Suprapubic skin (tissue), 4 donors: ENCODE data around the gene RCOR1. TPM values are rescaled to one million over a fixed set of nuclear protein-coding genes. Genes with fewer than 3 reads are reported as not detected.
A peak's percentile ranks its signal among the peaks of the same experiment; 100 is the strongest.

Source experiments
- DNase-seq, 2 donors: peaks; one replicate each; pipeline ENCODE4 v3.0.0-alpha.2; 2019; ENCODE audit warnings: low spot score in 2 of 2
- H3K27ac ChIP-seq: fragments of 200-600 bp; sonication (generic); one replicate; pipeline ENCODE4 v1.5.1; 2019
- H3K27me3 ChIP-seq: fragments of 200-600 bp; sonication (generic); one replicate; pipeline ENCODE4 v1.5.1; 2019
- H3K36me3 ChIP-seq: fragments of 200-600 bp; sonication (generic); one replicate; pipeline ENCODE4 v1.5.1; 2019
- H3K4me1 ChIP-seq: fragments of 200-600 bp; sonication (generic); one replicate; pipeline ENCODE4 v1.5.1; 2019
- H3K4me3 ChIP-seq: fragments of 200-600 bp; sonication (generic); one replicate; pipeline ENCODE4 v1.5.1; 2019; ENCODE audit warnings: mild to moderate bottlenecking
- H3K9me3 ChIP-seq: fragments of 200-600 bp; sonication (generic); one replicate; pipeline ENCODE4 v1.5.1; 2019
- EP300 ChIP-seq: sonication (generic); formaldehyde crosslinking; IDR thresholded peaks from one replicate; pipeline ENCODE4 v1.6.1; 2017; ENCODE audit warnings: antibody characterized with exemption
- POLR2A ChIP-seq, 2 donors: fragments of 450-650 bp; IDR thresholded peaks; one replicate each; pipeline ENCODE4 v1.6.1; 2017; ENCODE audit warnings: antibody characterized with exemption in 2 of 2, mild to moderate bottlenecking in 2 of 2, moderate library complexity in 2 of 2
- POLR2AphosphoS5 ChIP-seq, 3 donors: sonication (generic); formaldehyde crosslinking; IDR thresholded peaks; one replicate each; pipeline ENCODE4 v1.6.1; 2017; ENCODE audit warnings: antibody characterized with exemption in 3 of 3
- WGBS: methylation state at CpG from one replicate; pipeline ENCODE4 v1.1.5; 2018; 5-methylcytosine and 5-hydroxymethylcytosine counted together
- total RNA-seq, 4 donors: library from RNA; depleted of rRNA; stranded (reverse); fragments of >200 nt; gene quantifications; one replicate each; pipeline ENCODE4 v1.1.0, GENCODE V29; 2016
- TF ChIP-seq, protein P1 (sequence below), 2 donors: fragments of 200-600 bp in 1 of 2; fragments of 450-650 bp in 1 of 2; sonication (generic) in 1 of 2; IDR thresholded peaks; one replicate each; pipeline ENCODE4 v1.5.1; 2016 to 2019; ENCODE audit warnings: antibody characterized with exemption in 2 of 2, mild to moderate bottlenecking in 1 of 2, moderate library complexity in 1 of 2

RCOR1 gene
- total RNA-seq, 4 donors from 2014 or later, result 20.6 to 27.7 (median 24.8) TPM

GRCh38 chr14:102769049-102769327 is 176.5 kb downstream of the RCOR1 start:
- Histone ChIP-seq H3K27me3 (no peaks in the 10 kb centered on the region), H3K4me3 (no peak overlapping the region), H3K36me3 (no peaks in the 10 kb centered on the region), H3K9me3 (no peaks in the 10 kb centered on the region), H3K4me1 (no peaks in the 10 kb centered on the region), H3K27ac (no peak overlapping the region)
- TF ChIP-seq, protein P1, sequence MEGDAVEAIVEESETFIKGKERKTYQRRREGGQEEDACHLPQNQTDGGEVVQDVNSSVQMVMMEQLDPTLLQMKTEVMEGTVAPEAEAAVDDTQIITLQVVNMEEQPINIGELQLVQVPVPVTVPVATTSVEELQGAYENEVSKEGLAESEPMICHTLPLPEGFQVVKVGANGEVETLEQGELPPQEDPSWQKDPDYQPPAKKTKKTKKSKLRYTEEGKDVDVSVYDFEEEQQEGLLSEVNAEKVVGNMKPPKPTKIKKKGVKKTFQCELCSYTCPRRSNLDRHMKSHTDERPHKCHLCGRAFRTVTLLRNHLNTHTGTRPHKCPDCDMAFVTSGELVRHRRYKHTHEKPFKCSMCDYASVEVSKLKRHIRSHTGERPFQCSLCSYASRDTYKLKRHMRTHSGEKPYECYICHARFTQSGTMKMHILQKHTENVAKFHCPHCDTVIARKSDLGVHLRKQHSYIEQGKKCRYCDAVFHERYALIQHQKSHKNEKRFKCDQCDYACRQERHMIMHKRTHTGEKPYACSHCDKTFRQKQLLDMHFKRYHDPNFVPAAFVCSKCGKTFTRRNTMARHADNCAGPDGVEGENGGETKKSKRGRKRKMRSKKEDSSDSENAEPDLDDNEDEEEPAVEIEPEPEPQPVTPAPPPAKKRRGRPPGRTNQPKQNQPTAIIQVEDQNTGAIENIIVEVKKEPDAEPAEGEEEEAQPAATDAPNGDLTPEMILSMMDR (IDR thresholded peaks at IDR 0.05), result no peak
- no peak for TF ChIP-seq POLR2A (IDR thresholded peaks at IDR 0.05)
- WGBS, result 97% methylated on average over 4 of the region's 4 CpGs
- no peak for DNase-seq

DNA sequence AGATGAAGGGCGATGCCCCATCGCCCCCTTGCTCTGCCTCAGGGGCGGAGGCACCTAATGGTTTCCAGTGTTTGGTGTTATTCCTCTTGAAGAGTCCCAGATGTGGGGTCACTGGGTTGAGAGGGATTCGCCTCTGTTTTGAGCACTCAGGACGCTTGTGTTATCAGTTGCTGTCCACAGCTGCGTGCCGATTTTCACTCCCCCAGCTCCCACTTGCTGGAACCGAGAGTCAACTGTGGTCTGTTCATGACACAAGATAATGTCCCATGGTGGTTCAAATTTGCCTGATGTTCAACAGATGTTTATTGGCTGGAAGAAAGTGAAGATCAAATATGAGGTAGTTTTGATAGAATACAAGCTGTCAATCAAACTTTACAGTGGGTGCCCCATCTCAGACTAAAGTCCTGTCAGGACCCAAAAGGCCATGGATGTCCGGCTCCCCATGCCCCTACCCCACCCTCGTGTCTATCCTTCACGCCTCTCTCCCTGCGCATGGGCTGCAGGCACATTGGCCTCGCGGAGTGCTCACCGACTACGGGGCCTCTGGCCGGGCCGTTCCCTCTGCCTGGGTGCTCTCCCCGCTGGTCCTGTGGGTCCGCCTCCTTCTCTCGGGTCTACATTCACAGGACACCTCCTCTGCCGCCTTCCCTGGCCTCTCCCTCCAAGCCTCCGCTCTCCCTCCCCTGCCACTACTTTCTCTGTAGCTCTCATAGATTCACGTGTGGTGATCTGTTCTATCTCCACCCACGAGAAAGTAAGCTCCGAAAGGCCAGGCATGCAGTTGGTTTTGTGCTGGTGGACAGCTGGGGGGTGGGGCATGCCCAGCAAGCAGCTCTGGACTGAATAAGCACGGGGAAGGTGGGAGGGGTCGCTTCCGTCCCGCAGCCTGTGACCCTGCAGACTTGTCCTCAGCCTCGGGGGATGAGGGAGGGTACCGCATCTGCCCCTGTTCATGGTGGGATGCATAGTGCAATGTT is 178.0 kb downstream of the RCOR1 start:
- H3K9me3 ChIP-seq, result no peaks in the 10 kb centered on the region
- H3K36me3 ChIP-seq, result no peaks in the 10 kb centered on the region
- H3K4me1 ChIP-seq, result no peaks in the 10 kb centered on the region
- no peak overlapping the region for H3K4me3 ChIP-seq
- H3K27me3 ChIP-seq, result no peaks in the 10 kb centered on the region
- peak in 1 of 2 donors; percentile 21 for DNase-seq
- WGBS, result 82% methylated on average over 31 of the region's 32 CpGs
- H3K27ac ChIP-seq, result no peak overlapping the region
- TF ChIP-seq POLR2AphosphoS5 (IDR thresholded peaks at IDR 0.05) (no peak), POLR2A (IDR thresholded peaks at IDR 0.05) (no peak), EP300 (no peak)
- TF ChIP-seq, protein P1 (IDR thresholded peaks at IDR 0.05), result no peak

- WGBS, result 89% methylated on average over 9 of the region's 9 CpGs
- Histone ChIP-seq H3K4me1 (no peaks in the 10 kb centered on the region), H3K27me3 (no peaks in the 10 kb centered on the region), H3K27ac (no peak overlapping the region), H3K9me3 (no peaks in the 10 kb centered on the region), H3K4me3 (no peak overlapping the region), H3K36me3 (no peaks in the 10 kb centered on the region)
- DNase-seq, result no peak
- TF ChIP-seq EP300, result no peak
- TF ChIP-seq POLR2A (IDR thresholded peaks at IDR 0.05), result no peak
- TF ChIP-seq POLR2AphosphoS5 (IDR thresholded peaks at IDR 0.05), result no peak
- TF ChIP-seq, protein P1 (IDR thresholded peaks at IDR 0.05), result no peak
These were observed 178.7 kb downstream of the RCOR1 start for GRCh38 chr14:102771144-102771543.

- Histone ChIP-seq H3K36me3 (no peaks in the 10 kb centered on the region), H3K4me1 (peaks cover 6% of the 10 kb centered on the region), H3K9me3 (no peaks in the 10 kb centered on the region), H3K4me3 (no peak overlapping the region), H3K27me3 (no peaks in the 10 kb centered on the region), H3K27ac (no peak overlapping the region)
- no peak for DNase-seq
- no peak for TF ChIP-seq POLR2AphosphoS5 (IDR thresholded peaks at IDR 0.05)
- TF ChIP-seq POLR2A (IDR thresholded peaks at IDR 0.05), result no peak
- TF ChIP-seq, protein P1 (IDR thresholded peaks at IDR 0.05), result no peak
- no peak for TF ChIP-seq EP300
- WGBS, result 79% methylated on average over 22 of the region's 22 CpGs
These were observed 180.5 kb downstream of the RCOR1 start for GRCh38 chr14:102772781-102773570.
